GM12878 (cell line): Measurements from ENCODE around the gene GALNT12. TPM values are rescaled to one million over a fixed set of nuclear protein-coding genes. Genes with fewer than 3 reads are reported as not detected.

ENCODE experiments used
- ATAC-seq: fragments of 200-7000 bp; cut with Tn5 transposase; 3 replicates; pipeline ENCODE4 v1.9.1; 2020; ENCODE audit warnings: mild to moderate bottlenecking, moderate library complexity
- BruUV-seq: library from RNA; stranded (reverse); fragments of 400-500 nt; replicated peaks from 2 replicates; lab custom pipeline; 2021; lab: Mats Ljungman, UMichigan
- CTCF ChIA-PET: fragments of 300-600 bp; sonication (Branson Sonifier 250); formaldehyde crosslinking; extraction: SDS; loops from one replicate; lab custom pipeline; 2021; ENCODE audit warnings: inconsistent platforms; lab: Yijun Ruan, JAX
- POLR2A ChIA-PET: fragments of 350-600 bp; formaldehyde crosslinking; extraction: SDS; loops from one replicate; lab custom pipeline; 2021; ENCODE audit warnings: inconsistent platforms; lab: Charles Lee
- RAD21 ChIA-PET: fragments of 300-600 bp; sonication (Branson Sonifier 250); formaldehyde crosslinking; loops from one replicate; lab custom pipeline; 2023; ENCODE audit warnings: antibody characterized with exemption; ENCODE audit not compliant: unreplicated experiment; lab: Charles Lee
- SMC1A ChIA-PET: fragments of 300-600 bp; sonication (Branson Sonifier 250); formaldehyde crosslinking; loops from one replicate; lab custom pipeline; 2023; ENCODE audit not compliant: unreplicated experiment, uncharacterized antibody; lab: Charles Lee
- DNase-seq: peaks from one replicate; pipeline ENCODE4 v3.0.0-alpha.2; 2011; ENCODE audit warnings: low read depth, low spot score
- FAIRE-seq: peaks from 3 replicates; lab custom pipeline; 2011; peaks lifted over from hg19 to GRCh38; lab: Jason Lieb, UNC
- H2AFZ ChIP-seq: 2 replicates; pipeline ENCODE4 v1.6.0; 2011; ENCODE audit warnings: low read depth, low read length, control low read depth; ENCODE audit not compliant: control insufficient read depth
- H3K27ac ChIP-seq: 2 replicates; pipeline ENCODE4 v1.5.1; 2011; ENCODE audit warnings: control low read depth; ENCODE audit not compliant: control insufficient read depth, insufficient read depth
- H3K27me3 ChIP-seq, 2 experiments: replicated peaks in 1 of 2; 2 replicates each; pipeline versions ENCODE4 v1.6.0 to v1.6.1; 2011; ENCODE audit warnings: low read length in 1 of 2; ENCODE audit not compliant: control insufficient read depth in 2 of 2, insufficient read depth in 2 of 2
- H3K36me3 ChIP-seq, 2 experiments: 2 replicates each; pipeline ENCODE4 v1.5.1; 2011; ENCODE audit warnings: low read length in 1 of 2; ENCODE audit not compliant: control insufficient read depth in 2 of 2, insufficient read depth in 2 of 2
- H3K4me1 ChIP-seq: 2 replicates; pipeline ENCODE4 v1.6.1; 2011; ENCODE audit warnings: mild to moderate bottlenecking, low read length, moderate library complexity, mixed read lengths; ENCODE audit not compliant: control insufficient read depth, insufficient read depth
- H3K4me2 ChIP-seq: 2 replicates; pipeline ENCODE4 v1.6.0; 2011; ENCODE audit warnings: control low read depth; ENCODE audit not compliant: control insufficient read depth, insufficient read depth
- H3K4me3 ChIP-seq: fragments of 200-600 bp; sonication (generic); 2 replicates; pipeline ENCODE4 v1.5.1; 2016
- H3K79me2 ChIP-seq: 2 replicates; pipeline ENCODE4 v1.6.0; 2011; ENCODE audit warnings: low read length; ENCODE audit not compliant: control insufficient read depth, insufficient read depth
- H3K9ac ChIP-seq: 2 replicates; pipeline ENCODE4 v1.8.0; 2011; ENCODE audit warnings: low read length, control low read depth, mixed read lengths; ENCODE audit not compliant: control insufficient read depth, insufficient read depth
- H3K9me3 ChIP-seq: replicated peaks from 3 replicates; pipeline ENCODE4 v1.5.1; 2011; ENCODE audit warnings: mild to moderate bottlenecking, low read length; ENCODE audit not compliant: control insufficient read depth, insufficient read depth
- H4K20me1 ChIP-seq: 2 replicates; pipeline ENCODE4 v1.6.0; 2011; ENCODE audit not compliant: control insufficient read depth, insufficient read depth
- CBX3 ChIP-seq: fragments of 200-600 bp; sonication (generic); IDR thresholded peaks from 2 replicates; pipeline ENCODE4 v1.6.1; 2016; ENCODE audit warnings: low read depth, borderline replicate concordance
- IKZF1 ChIP-seq: fragments of 450-650 bp; conservative IDR thresholded peaks from 2 replicates; pipeline ENCODE4 v1.6.1; 2017; ENCODE audit warnings: antibody characterized with exemption, mild to moderate bottlenecking
- NR2C2 ChIP-seq: IDR thresholded peaks from 2 replicates; pipeline ENCODE4 v1.6.1; 2011; ENCODE audit warnings: borderline replicate concordance, low read depth; ENCODE audit not compliant: control insufficient read depth, insufficient read length
- POLR2AphosphoS5 ChIP-seq: IDR thresholded peaks from 2 replicates; pipeline ENCODE4 v1.6.1; 2011; ENCODE audit warnings: mild to moderate bottlenecking, low read length, inconsistent platforms
- SRF ChIP-seq, 2 experiments: IDR thresholded peaks; 2 replicates each; pipeline ENCODE4 v1.6.1; 2011; ENCODE audit warnings: low read depth in 2 of 2, low read length in 2 of 2, mild to moderate bottlenecking in 1 of 2, moderate library complexity in 1 of 2
- WGBS: methylation state at CpG from one replicate; pipeline ENCODE4 v1.1.6; 2016; ENCODE audit warnings: low lambda C conversion rate; ENCODE audit not compliant: insufficient replicate concordance, insufficient coverage; ENCODE audit errors: missing lambda C conversion rate; 5-methylcytosine and 5-hydroxymethylcytosine counted together
- in situ Hi-C: fragments of 300-500 bp; cut with MboI; formaldehyde crosslinking; loops from 9 replicates; pipeline ENCODE4 v1.14.3; 2018; ENCODE audit warnings: mixed read lengths
- intact Hi-C: fragments of 100-400 bp; cut with micrococcal nuclease; formaldehyde crosslinking; loops from one replicate; pipeline ENCODE4 v1.14.2; 2022; ENCODE audit not compliant: unreplicated experiment
- polyA plus RNA-seq, 11 experiments: library from polyadenylated mRNA; depleted of rRNA in 4 of 11; unstranded in 6 of 11; stranded (reverse) in 5 of 11; fragments of >200 nt; fragmentation: Nextera tagmentation in 4 of 11; fragmentation: Illumina TruSeq in 1 of 11; extraction: Ambion mirVana in 4 of 11; extraction: Trizol in 1 of 11; gene quantifications; 1 replicate in 1 of 11; 2 replicates in 10 of 11; pipeline versions ENCODE4 v1.2.1 to v1.2.3, GENCODE V29; 2011 to 2016; ENCODE audit warnings: inconsistent platforms in 2 of 11, missing spikeins in 2 of 11, low read depth in 1 of 11
- total RNA-seq, 4 experiments: library from RNA; depleted of rRNA in 3 of 4; stranded (reverse); fragments of >200 nt in 3 of 4; fragmentation: Illumina TruSeq in 1 of 4; extraction: Trizol in 1 of 4; gene quantifications; 2 replicates each; pipeline versions ENCODE4 v1.2.1 to v1.2.3, GENCODE V29; 2013 to 2021
- TF ChIP-seq, protein P1 (sequence below): fragments of 450-650 bp; IDR thresholded peaks from 2 replicates; pipeline ENCODE4 v1.6.1; 2017; ENCODE audit warnings: borderline replicate concordance

Gene GALNT12
- total and polyA plus RNA-seq, 10 of the 15 experiments (the other 5 are each of a cell fraction or from before 2014, with no cell fraction given): 0.13 to 5.3 (median 3.2) TPM

DNA sequence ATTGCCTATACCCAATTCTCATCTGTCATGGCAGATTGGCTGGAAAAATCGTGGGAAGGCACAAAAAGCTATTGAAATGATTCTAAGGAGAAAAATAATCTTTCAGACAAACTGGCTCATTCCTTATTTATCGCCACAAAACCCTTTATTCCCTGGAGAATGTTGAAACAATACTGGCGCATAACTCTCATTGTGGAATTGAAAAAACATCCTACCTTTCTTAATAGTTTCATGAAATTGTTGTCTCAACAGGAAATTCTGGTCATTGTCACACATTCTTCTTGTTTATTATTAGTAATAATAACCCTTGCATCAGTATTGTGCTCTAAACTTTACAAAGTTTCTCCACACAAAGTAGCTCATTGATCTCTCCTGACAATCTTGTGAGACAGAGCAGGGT, 87.3 kb downstream of the GALNT12 start (continued):
- TF ChIP-seq IKZF1: no peak
- no peak for TF ChIP-seq SRF (IDR thresholded peaks at IDR 0.05; ENCODE audit: low read depth in 2 of 2, low read length in 2 of 2)

DNA sequence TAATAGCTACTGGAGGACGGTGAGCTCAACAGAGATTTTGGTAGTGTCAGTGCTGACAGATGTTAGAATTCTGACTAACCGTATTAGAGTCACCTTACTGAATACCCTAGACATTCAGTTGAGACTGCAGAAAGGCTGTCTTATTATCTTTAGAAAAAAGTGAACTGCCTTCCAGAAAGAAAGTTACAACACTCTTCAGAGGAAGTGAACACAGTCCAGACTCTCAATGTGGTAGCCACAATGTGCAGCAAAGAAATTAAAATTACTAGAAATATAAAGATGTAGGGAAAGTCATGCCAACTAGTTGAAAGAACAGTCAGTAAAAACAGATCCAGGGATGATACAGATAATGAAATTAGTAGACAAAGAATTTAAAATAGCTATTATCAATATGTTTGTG, 89.2 kb downstream of the GALNT12 start:
- Histone ChIP-seq H3K27me3 (peaks cover 0 to 8% of the 10 kb centered on the region in 2 experiments; a peak in 3 of 4 replicates), H3K79me2 (no peaks in the 10 kb centered on the region), H3K9ac (no peak overlapping the region), H3K4me3 (no peak overlapping the region), H3K4me2 (no peak overlapping the region), H3K4me1 (no peaks in the 10 kb centered on the region), H3K27ac (no peak overlapping the region), H3K9me3 (no peaks in the 10 kb centered on the region; the same call in 2 of the 3 replicates), H3K36me3 (no peaks in the 10 kb centered on the region), H4K20me1 (no peaks in the 10 kb centered on the region), H2AFZ (no peak overlapping the region)
- in situ Hi-C loops (no loop called here), intact Hi-C loops (no loop called here)
- BruUV-seq: no TSS peak
- DNase-seq: no peak
- POLR2A ChIA-PET: no interaction called here
- 36% methylated on average over 2 of the region's 2 CpGs for WGBS
- CTCF ChIA-PET: no interaction called here
- TF ChIP-seq NR2C2: no peak
- TF ChIP-seq CBX3: no peak
- no peak for TF ChIP-seq POLR2AphosphoS5
- TF ChIP-seq, protein P1, sequence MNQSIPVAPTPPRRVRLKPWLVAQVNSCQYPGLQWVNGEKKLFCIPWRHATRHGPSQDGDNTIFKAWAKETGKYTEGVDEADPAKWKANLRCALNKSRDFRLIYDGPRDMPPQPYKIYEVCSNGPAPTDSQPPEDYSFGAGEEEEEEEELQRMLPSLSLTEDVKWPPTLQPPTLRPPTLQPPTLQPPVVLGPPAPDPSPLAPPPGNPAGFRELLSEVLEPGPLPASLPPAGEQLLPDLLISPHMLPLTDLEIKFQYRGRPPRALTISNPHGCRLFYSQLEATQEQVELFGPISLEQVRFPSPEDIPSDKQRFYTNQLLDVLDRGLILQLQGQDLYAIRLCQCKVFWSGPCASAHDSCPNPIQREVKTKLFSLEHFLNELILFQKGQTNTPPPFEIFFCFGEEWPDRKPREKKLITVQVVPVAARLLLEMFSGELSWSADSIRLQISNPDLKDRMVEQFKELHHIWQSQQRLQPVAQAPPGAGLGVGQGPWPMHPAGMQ: no peak
- RAD21 ChIA-PET: no interaction called here
- FAIRE-seq: no peak
- SMC1A ChIA-PET: no interaction called here
- no peak for ATAC-seq
